Loucy (cell line): Measurements from ENCODE around the gene ISG20L2.

Experiments
- CTCF ChIP-seq: fragments of 200-600 bp; sonication (generic); conservative IDR thresholded peaks from 2 replicates; pipeline ENCODE4 v1.5.1; 2014; ENCODE audit warnings: mild to moderate bottlenecking, antibody characterized with exemption, low read length
- EZH2phosphoT487 ChIP-seq: fragments of 200-600 bp; IDR thresholded peaks from 2 replicates; pipeline ENCODE4 v1.6.1; 2018; ENCODE audit warnings: antibody characterized with exemption, mild to moderate bottlenecking, moderate library complexity, borderline replicate concordance

GRCh38 chr1:156706657-156707416 is 21.7 kb downstream of the ISG20L2 start:
- TF ChIP-seq CTCF (no peak), EZH2phosphoT487 (no peak)
